Body of pancreas (tissue), 4 donors: ENCODE results near the gene MEDAG. TPM values are rescaled to one million over a fixed set of nuclear protein-coding genes. Genes with fewer than 3 reads are reported as not detected.

Experiments
- ATAC-seq: fragments of 150-250 bp; one replicate; pipeline ENCODE4 v1.9.1; 2016
- DNase-seq, 4 donors: peaks; one replicate each; pipeline ENCODE4 v3.0.0-alpha.2; 2019
- H3K27ac ChIP-seq, 4 donors: fragments of 200-600 bp; sonication (generic); 1 replicate in 3 of 4; 2 replicates in 1 of 4; pipeline versions ENCODE4 v1.5.1 to v1.6.1; 2016 to 2019; ENCODE audit warnings: mild to moderate bottlenecking in 1 of 4, mixed read lengths in 1 of 4, moderate library complexity in 1 of 4
- H3K27me3 ChIP-seq, 2 donors: fragments of 200-600 bp; sonication (generic); one replicate each; pipeline ENCODE4 v1.6.0; 2016; ENCODE audit warnings: mild to moderate bottlenecking in 1 of 2
- H3K36me3 ChIP-seq, 2 donors: fragments of 200-600 bp; sonication (generic); replicated peaks in 1 of 2; 2 replicates each; pipeline ENCODE4 v1.5.1; 2016; ENCODE audit warnings: low read depth in 2 of 2; ENCODE audit not compliant: insufficient read depth in 1 of 2
- H3K4me1 ChIP-seq: fragments of 200-600 bp; sonication (generic); one replicate; pipeline ENCODE4 v1.6.0; 2016
- H3K4me3 ChIP-seq, 2 donors: fragments of 200-600 bp; sonication (generic); 1 replicate in 1 of 2; 2 replicates in 1 of 2; pipeline ENCODE4 v1.5.1; 2016 to 2019
- H3K9me3 ChIP-seq, 3 donors: fragments of 200-600 bp; sonication (generic); 1 replicate in 2 of 3; 2 replicates in 1 of 3; pipeline ENCODE4 v1.5.1; 2016
- CTCF ChIP-seq, 7 experiments: fragments of 450-650 bp in 4 of 7; fragments of 200-600 bp in 3 of 7; sonication (generic) in 3 of 7; IDR thresholded peaks; one replicate each; pipeline ENCODE4 v1.5.1; 2016 to 2019; ENCODE audit warnings: antibody characterized with exemption in 7 of 7
- POLR2A ChIP-seq, 3 donors: fragments of 450-650 bp; IDR thresholded peaks; one replicate each; pipeline ENCODE4 v1.6.1; 2016; ENCODE audit warnings: antibody characterized with exemption in 3 of 3, mild to moderate bottlenecking in 2 of 3
- whole genome bisulfite sequencing, 2 donors: methylation state at CpG; one replicate each; pipeline ENCODE4 v1.1.5; 2017; 5-methylcytosine and 5-hydroxymethylcytosine counted together
- intact Hi-C: fragments of 100-400 bp; cut with DNase I; formaldehyde crosslinking; loops from one replicate; pipeline ENCODE4 v1.15.1; 2023
- total RNA-seq, 2 donors: library from RNA; depleted of rRNA; stranded (reverse); fragments of >200 nt; gene quantifications; one replicate each; pipeline ENCODE4 v1.1.0, GENCODE V29; 2016

Gene MEDAG
- total RNA-seq: 10 to 100 TPM in 1 of 2 donors, 1 to 10 TPM in 1; 7.8 to 36.6 TPM

GRCh38 chr13:30905932-30906383 is at the start of gene MEDAG:
Gene MEDAG, plus strand, starts transcription at chr13:30906271. Its CDS starts 245 bp downstream, at chr13:30906516.
- no peak within 1 kb of the TSS for H3K4me3 ChIP-seq
- no peaks in the 10 kb centered on the region for H3K9me3 ChIP-seq
- H3K27ac ChIP-seq: peak within 1 kb of the TSS in 1 of 4 donors; percentile 5
- peaks cover 0 to 6% of the 10 kb centered on the region in 2 donors for H3K27me3 ChIP-seq
- peaks cover 13% of the 10 kb centered on the region for H3K4me1 ChIP-seq
- WGBS, 2 donors: 4% methylated on average over 31 of the region's 35 CpGs; no CpG with 5 or more reads in 1 of the 2 donors
- H3K36me3 ChIP-seq: no peaks in the 10 kb centered on the region
- DNase-seq: peak; percentile 29 to 53 (median 42)
- intact Hi-C loops: no loop called here
- TF ChIP-seq CTCF (IDR thresholded peaks at IDR 0.05) (no peak), POLR2A (IDR thresholded peaks at IDR 0.05) (no peak)
- ATAC-seq: peak; percentile 61

- Histone ChIP-seq H3K9me3 (no peaks in the 10 kb centered on the region), H3K27me3 (no peaks in the 10 kb centered on the region), H3K4me1 (no peaks in the 10 kb centered on the region), H3K27ac (no peak overlapping the region), H3K4me3 (no peak overlapping the region), H3K36me3 (no peaks in the 10 kb centered on the region)
- no peak for DNase-seq
- intact Hi-C loops: no loop called here
- WGBS, 2 donors: 56 to 81% methylated on average over 3 to 4 of the region's 4 CpGs
- ATAC-seq: no peak
- no peak for TF ChIP-seq POLR2A (IDR thresholded peaks at IDR 0.05)
- TF ChIP-seq CTCF (IDR thresholded peaks at IDR 0.05): no peak
Observed at GRCh38 chr13:30857018-30857417, 49.1 kb upstream of the MEDAG start.

GRCh38 chr13:30857636-30858035 is 48.4 kb upstream of the MEDAG start:
- Histone ChIP-seq H3K4me3 (no peak overlapping the region), H3K9me3 (no peaks in the 10 kb centered on the region), H3K27me3 (no peaks in the 10 kb centered on the region), H3K27ac (no peak overlapping the region), H3K4me1 (no peaks in the 10 kb centered on the region), H3K36me3 (no peaks in the 10 kb centered on the region)
- intact Hi-C loops: no loop called here
- ATAC-seq (no peak), DNase-seq (no peak)
- TF ChIP-seq CTCF (IDR thresholded peaks at IDR 0.05): no peak
- no peak for TF ChIP-seq POLR2A (IDR thresholded peaks at IDR 0.05)
- 88 to 92% methylated on average over 6 of the region's 6 CpGs for WGBS, 2 donors

- ATAC-seq (peak; percentile 40), DNase-seq (peak in 1 of 4 donors; percentile 28)
- intact Hi-C loops: no loop called here
- Histone ChIP-seq H3K27ac (peak overlapping the region in 2 of 4 donors; percentile 24 to 29), H3K4me1 (peaks cover 2% of the 10 kb centered on the region), H3K27me3 (no peaks in the 10 kb centered on the region), H3K36me3 (no peaks in the 10 kb centered on the region), H3K4me3 (no peak overlapping the region), H3K9me3 (no peaks in the 10 kb centered on the region)
- TF ChIP-seq CTCF (IDR thresholded peaks at IDR 0.05): no peak
- TF ChIP-seq POLR2A (IDR thresholded peaks at IDR 0.05): no peak
- WGBS, 2 donors: 52 to 63% methylated on average over 5 of the region's 5 CpGs
Observed at GRCh38 chr13:30859326-30859725, 46.7 kb upstream of the MEDAG start.

- no peak for TF ChIP-seq CTCF (IDR thresholded peaks at IDR 0.05)
- no peak for TF ChIP-seq POLR2A (IDR thresholded peaks at IDR 0.05)
- ATAC-seq (no peak), DNase-seq (no peak)
- no peak overlapping the region for H3K27ac ChIP-seq
- intact Hi-C loops: no loop called here
- no peaks in the 10 kb centered on the region for H3K9me3 ChIP-seq
- H3K27me3 ChIP-seq: no peaks in the 10 kb centered on the region
- no peak overlapping the region for H3K4me3 ChIP-seq
- WGBS, 2 donors: 37 to 56% methylated on average over 3 of the region's 3 CpGs
- peaks cover 13% of the 10 kb centered on the region for H3K4me1 ChIP-seq
- H3K36me3 ChIP-seq: no peaks in the 10 kb centered on the region
Observed at GRCh38 chr13:30861163-30861562, 44.9 kb upstream of the MEDAG start.
